HepG2 (cell line): ENCODE measurements around the gene GDF15. TPM values are rescaled to one million over a fixed set of nuclear protein-coding genes. Genes with fewer than 3 reads are reported as not detected.
A peak's percentile ranks its signal among the peaks of the same experiment; 100 is the strongest.

Experiments
- ATAC-seq: fragments of 200-7000 bp; cut with Tn5 transposase; 3 replicates; pipeline ENCODE4 v1.9.1; 2020; ENCODE audit warnings: mild to moderate bottlenecking, moderate library complexity
- BruUV-seq: library from RNA; stranded (reverse); fragments of 400-500 nt; replicated peaks from 2 replicates; lab custom pipeline; 2021; lab: Mats Ljungman, UMichigan
- CTCF ChIA-PET: fragments of 300-600 bp; formaldehyde crosslinking; extraction: SDS; loops from one replicate; lab custom pipeline; 2021; ENCODE audit warnings: low total read pairs, inconsistent platforms, low intra/inter-chr PET ratio; lab: Yijun Ruan, JAX
- POLR2A ChIA-PET: fragments of 350-600 bp; sonication (Branson Sonifier 250); formaldehyde crosslinking; loops from one replicate; lab custom pipeline; 2020; ENCODE audit warnings: antibody characterized with exemption, inconsistent platforms; lab: Yijun Ruan, JAX
- DNase-seq: peaks from one replicate; pipeline ENCODE4 v3.0.0-alpha.2; 2015; ENCODE audit warnings: low spot score
- FAIRE-seq: peaks from 3 replicates; lab custom pipeline; 2011; peaks lifted over from hg19 to GRCh38; lab: Jason Lieb, UNC
- H2AFZ ChIP-seq: one replicate; pipeline ENCODE4 v1.6.1; 2011; ENCODE audit warnings: low read length, inconsistent platforms
- H3K27ac ChIP-seq: fragments of 300-600 bp; 3 replicates; pipeline ENCODE4 v1.8.0; 2011; ENCODE audit warnings: mixed run types, mild to moderate bottlenecking, mixed read lengths, low read length, inconsistent platforms; ENCODE audit not compliant: insufficient read depth; ENCODE audit errors: extremely low read length
- H3K27me3 ChIP-seq, 2 experiments: fragments of 200-600 bp in 1 of 2; 2 replicates in 1 of 2; 3 replicates in 1 of 2; pipeline versions ENCODE4 v1.6.0 to v1.8.0; 2011; ENCODE audit warnings: low read length in 2 of 2, mild to moderate bottlenecking in 2 of 2, moderate library complexity in 2 of 2, inconsistent platforms in 1 of 2; ENCODE audit not compliant: insufficient read depth in 2 of 2, control insufficient read depth in 1 of 2
- H3K36me3 ChIP-seq, 2 experiments: fragments of 200-600 bp in 1 of 2; replicated peaks in 1 of 2; 2 replicates in 1 of 2; 3 replicates in 1 of 2; pipeline versions ENCODE4 v1.5.1 to v1.8.0; 2011; ENCODE audit warnings: low read length in 2 of 2, inconsistent platforms in 1 of 2; ENCODE audit not compliant: insufficient read depth in 2 of 2, control insufficient read depth in 1 of 2
- H3K4me1 ChIP-seq: 2 replicates; pipeline ENCODE4 v1.5.1; 2012; ENCODE audit warnings: low read length, inconsistent platforms; ENCODE audit not compliant: insufficient read depth
- H3K4me2 ChIP-seq: 2 replicates; pipeline ENCODE4 v1.6.0; 2011; ENCODE audit warnings: low read depth, low read length, inconsistent platforms
- H3K4me3 ChIP-seq, 3 experiments: fragments of 200-600 bp in 1 of 3; sonication (generic), shearing (Covaris generic) in 1 of 3; replicated peaks in 1 of 3; 2 replicates each; pipeline ENCODE4 v1.5.1; 2011 to 2016; ENCODE audit warnings: low read length in 3 of 3, inconsistent platforms in 2 of 3, low read depth in 2 of 3, mild to moderate bottlenecking in 2 of 3, control low read depth in 1 of 3, mixed read lengths in 1 of 3; ENCODE audit not compliant: insufficient read depth in 1 of 3
- H3K79me2 ChIP-seq: one replicate; pipeline ENCODE4 v1.6.1; 2011; ENCODE audit warnings: low read length, inconsistent platforms; ENCODE audit not compliant: insufficient read depth
- H3K9ac ChIP-seq: 2 replicates; pipeline ENCODE4 v1.6.0; 2011; ENCODE audit warnings: mild to moderate bottlenecking, low read depth, low read length, inconsistent platforms; ENCODE audit not compliant: insufficient read depth
- H3K9me3 ChIP-seq: 2 replicates; pipeline ENCODE4 v1.5.1; 2012; ENCODE audit warnings: mild to moderate bottlenecking, low read length
- H4K20me1 ChIP-seq: 2 replicates; pipeline ENCODE4 v1.6.0; 2011; ENCODE audit warnings: inconsistent platforms, mild to moderate bottlenecking, low read length, moderate library complexity; ENCODE audit not compliant: insufficient read depth
- CCDC6 ChIP-seq: sonication (generic); formaldehyde crosslinking; IDR thresholded peaks from 2 replicates; pipeline ENCODE4 v1.8.1; 2022; ENCODE audit warnings: mild to moderate bottlenecking, missing genetic modification reagents, moderate library complexity
- CHCHD3 ChIP-seq: sonication (generic); formaldehyde crosslinking; IDR thresholded peaks from 2 replicates; pipeline ENCODE4 v1.8.0; 2022; ENCODE audit warnings: mild to moderate bottlenecking, missing genetic modification reagents, moderate library complexity
- FOXO1 ChIP-seq: sonication (generic); formaldehyde crosslinking; IDR thresholded peaks from 2 replicates; pipeline ENCODE4 v1.4.0; 2020; ENCODE audit warnings: missing genetic modification reagents
- MAFF ChIP-seq: IDR thresholded peaks from 2 replicates; pipeline ENCODE4 v1.6.1; 2011; ENCODE audit warnings: low read depth, low read length, improper control_type of control experiment
- PHF20 ChIP-seq: sonication (generic); formaldehyde crosslinking; IDR thresholded peaks from 2 replicates; pipeline ENCODE4 v1.5.0; 2020; ENCODE audit warnings: mild to moderate bottlenecking, missing genetic modification reagents
- PHF5A ChIP-seq: IDR thresholded peaks from one replicate; pipeline ENCODE4 v1.6.1; 2018; ENCODE audit warnings: low read depth, missing genetic modification reagents; ENCODE audit not compliant: unreplicated experiment
- POLR2A ChIP-seq, 2 experiments: IDR thresholded peaks; 2 replicates each; pipeline ENCODE4 v1.6.1; 2011; ENCODE audit warnings: low read depth in 2 of 2, low read length in 2 of 2, mild to moderate bottlenecking in 1 of 2, moderate library complexity in 1 of 2; ENCODE audit not compliant: insufficient read depth in 1 of 2
- RFXANK ChIP-seq: IDR thresholded peaks from 2 replicates; pipeline ENCODE4 v1.6.1; 2016
- RXRB ChIP-seq: IDR thresholded peaks from 2 replicates; pipeline ENCODE4 v1.6.1; 2016; ENCODE audit warnings: borderline replicate concordance, missing genetic modification reagents, missing compliant biosample characterization
- SMARCE1 ChIP-seq: fragments of 450-650 bp; IDR thresholded peaks from 2 replicates; pipeline ENCODE4 v1.6.1; 2017; ENCODE audit warnings: borderline replicate concordance
- SP1 ChIP-seq, 2 experiments: fragments of 450-650 bp in 1 of 2; sonication (generic) in 1 of 2; formaldehyde crosslinking in 1 of 2; IDR thresholded peaks; 2 replicates each; pipeline versions ENCODE4 v1.4.0 to v1.6.1; 2016 to 2020; ENCODE audit warnings: missing genetic modification reagents in 1 of 2
- SRSF4 ChIP-seq: fragments of 200-400 bp; formaldehyde crosslinking; IDR thresholded peaks from one replicate; pipeline ENCODE4 v1.6.1; 2018; ENCODE audit warnings: mild to moderate bottlenecking, low read depth, low read length, moderate library complexity; ENCODE audit not compliant: poor library complexity, severe bottlenecking
- TBP ChIP-seq: sonication (generic); formaldehyde crosslinking; IDR thresholded peaks from 2 replicates; pipeline ENCODE4 v1.5.0; 2020; ENCODE audit warnings: missing genetic modification reagents
- TEAD3 ChIP-seq: optimal IDR thresholded peaks from 2 replicates; pipeline ENCODE3; 2016; ENCODE audit warnings: borderline replicate concordance
- ZFYVE20 ChIP-seq: sonication (generic); formaldehyde crosslinking; IDR thresholded peaks from 2 replicates; pipeline ENCODE4 v1.8.0; 2023; ENCODE audit warnings: low read depth, mild to moderate bottlenecking, moderate library complexity, missing genetic modification reagents, borderline replicate concordance
- ZGPAT ChIP-seq: IDR thresholded peaks from 2 replicates; pipeline ENCODE4 v1.6.1; 2016; ENCODE audit warnings: mild to moderate bottlenecking
- ZNF230 ChIP-seq: sonication (generic); formaldehyde crosslinking; IDR thresholded peaks from 2 replicates; pipeline ENCODE4 v1.4.0; 2020; ENCODE audit warnings: mild to moderate bottlenecking, missing genetic modification reagents
- ZNF234 ChIP-seq: sonication (generic); formaldehyde crosslinking; conservative IDR thresholded peaks from 2 replicates; pipeline ENCODE4 v1.5.1; 2020; ENCODE audit warnings: mild to moderate bottlenecking, missing genetic modification reagents
- ZNF430 ChIP-seq: sonication (generic); formaldehyde crosslinking; IDR thresholded peaks from 2 replicates; pipeline ENCODE4 v1.9.0; 2021; ENCODE audit warnings: mild to moderate bottlenecking, missing genetic modification reagents
- ZNF607 ChIP-seq: sonication (generic); formaldehyde crosslinking; IDR thresholded peaks from 2 replicates; pipeline ENCODE4 v1.5.1; 2020; ENCODE audit warnings: missing genetic modification reagents, mild to moderate bottlenecking, borderline replicate concordance
- ZNF713 ChIP-seq: sonication (generic); formaldehyde crosslinking; IDR thresholded peaks from 2 replicates; pipeline ENCODE4 v1.4.0; 2020; ENCODE audit warnings: mild to moderate bottlenecking, missing genetic modification reagents
- ZSCAN21 ChIP-seq: sonication (generic); formaldehyde crosslinking; IDR thresholded peaks from 2 replicates; pipeline ENCODE4 v1.8.0; 2022; ENCODE audit warnings: mild to moderate bottlenecking, missing genetic modification reagents, moderate library complexity, borderline replicate concordance
- WGBS: methylation state at CpG from one replicate; pipeline ENCODE4 v1.1.6; 2017; ENCODE audit warnings: low lambda C conversion rate; 5-methylcytosine and 5-hydroxymethylcytosine counted together
- in situ Hi-C: cut with HindIII; loops from 2 replicates; pipeline ENCODE4 v1.10.0; 2017; ENCODE audit warnings: low pct_unique_long_range_greater_than_20kb; ENCODE audit not compliant: extremely low pct_ligation_motif_present
- intact Hi-C: fragments of 100-400 bp; cut with micrococcal nuclease; formaldehyde crosslinking; loops from one replicate; pipeline ENCODE4 v1.10.0; 2022; ENCODE audit not compliant: unreplicated experiment
- polyA plus RNA-seq, 8 experiments: library from polyadenylated mRNA; depleted of rRNA in 3 of 8; stranded (reverse) in 7 of 8; unstranded in 1 of 8; fragments of >200 nt; fragmentation: Illumina TruSeq in 4 of 8; extraction: Trizol in 4 of 8; gene quantifications; 2 replicates each; pipeline versions ENCODE4 v1.2.1 to v1.2.3, GENCODE V29; 2011 to 2016; ENCODE audit warnings: low read depth in 4 of 8, missing spikeins in 1 of 8, mixed read lengths in 1 of 8; ENCODE audit not compliant: insufficient read depth in 1 of 8
- total RNA-seq, 5 experiments: library from RNA; depleted of rRNA; stranded (reverse); fragments of >200 nt; fragmentation: Illumina TruSeq; extraction: Trizol; gene quantifications; 2 replicates each; pipeline ENCODE4 v1.2.3, GENCODE V29; 2016; ENCODE audit warnings: low read depth in 1 of 5
- TF ChIP-seq, protein P1 (sequence below): sonication (generic); formaldehyde crosslinking; IDR thresholded peaks from 2 replicates; pipeline ENCODE4 v1.5.1; 2020; ENCODE audit warnings: missing genetic modification reagents, mild to moderate bottlenecking, borderline replicate concordance

The GDF15 gene
- total and polyA plus RNA-seq, 2 of the 13 experiments (the other 11 are each of a cell fraction or from before 2014, with no cell fraction given), result 146 to 422 TPM

- H3K79me2 ChIP-seq, result peaks cover 20% of the 10 kb centered on the region
- intact Hi-C loops, result no loop called here
- H3K27me3 ChIP-seq, result no peaks in the 10 kb centered on the region
- ChIA-PET CTCF (no interaction called here), POLR2A (interaction anchor here (0.6 to 3.7 kb wide), 10 partner anchors 22 to 140 kb away, joined by 3 to 25 read pairs (median 4); partner anchors contain the start of genes GDF15, JUND, KXD1 and LSM4)
- peak; percentile 63 for DNase-seq
- in situ Hi-C loops, result loop anchor here (10.0 kb wide), 2 partner anchors 143 to 213 kb away; partner anchors contain the start of genes IQCN and RAB3A
- ATAC-seq, result peak; percentile 40
- no peak for FAIRE-seq
- BruUV-seq, result no TSS peak
- no peaks in the 10 kb centered on the region for H3K9me3 ChIP-seq
- H3K36me3 ChIP-seq, result no peaks in the 10 kb centered on the region
- 5% methylated on average over 15 of the region's 53 CpGs for WGBS
- H2AFZ ChIP-seq, result no peak overlapping the region
- H3K9ac ChIP-seq, result peak overlapping the region; percentile 64
- peak overlapping the region; percentile 47 for H3K27ac ChIP-seq
- peaks cover 6% of the 10 kb centered on the region; the same call in 1 of the 2 replicates for H4K20me1 ChIP-seq
- peak overlapping the region; percentile 85 for H3K4me2 ChIP-seq
- H3K4me1 ChIP-seq, result peaks cover 69% of the 10 kb centered on the region
- peak overlapping the region; percentile 42 to 78 (median 54) for H3K4me3 ChIP-seq
- TF ChIP-seq SRSF4 (no peak), RFXANK (CRISPR knock-in tag) (no peak), MAFF (no peak), ZSCAN21 (CRISPR knock-in tag) (0 out of 2 replicates have a peak, but pooled peaks have one; percentile 11), TEAD3 (CRISPR knock-in tag) (no peak), FOXO1 (CRISPR knock-in tag) (peak; percentile 9; the same call in 1 of the 2 replicates), ZFYVE20 (CRISPR knock-in tag) (no peak), SMARCE1 (no peak), ZNF430 (CRISPR knock-in tag) (peak; percentile 80; the same call in 1 of the 2 replicates), ZGPAT (CRISPR knock-in tag) (peak; percentile 76), ZNF230 (CRISPR knock-in tag) (0 out of 2 replicates have a peak, but pooled peaks have one; percentile 40), SP1 (IDR thresholded peaks at IDR 0.05) (no peak), SP1 (CRISPR knock-in tag; IDR thresholded peaks at IDR 0.05) (peak; percentile 52; the same call in 1 of the 2 replicates), ZNF234 (CRISPR knock-in tag) (0 out of 2 replicates have a peak, but pooled peaks have one; percentile 46), CHCHD3 (CRISPR knock-in tag) (peak; percentile 72; the same call in 1 of the 2 replicates), CCDC6 (0 out of 2 replicates have a peak, but pooled peaks have one; percentile 72), ZNF607 (peak; percentile 92; the same call in 1 of the 2 replicates), ZNF713 (CRISPR knock-in tag) (0 out of 2 replicates have a peak, but pooled peaks have one; percentile 57), PHF20 (peak; percentile 67), PHF5A (CRISPR knock-in tag) (peak; percentile 26), POLR2A (IDR thresholded peaks at IDR 0.05; ENCODE audit: insufficient read depth in 1 of 2, low read depth in 2 of 2, low read length in 2 of 2) (0 out of 4 replicates have a peak, but pooled peaks of 1 of the 2 experiments have one; percentile 34), TBP (CRISPR knock-in tag) (no peak), RXRB (CRISPR knock-in tag) (no peak; the same call in 1 of the 2 replicates)
- TF ChIP-seq, protein P1, sequence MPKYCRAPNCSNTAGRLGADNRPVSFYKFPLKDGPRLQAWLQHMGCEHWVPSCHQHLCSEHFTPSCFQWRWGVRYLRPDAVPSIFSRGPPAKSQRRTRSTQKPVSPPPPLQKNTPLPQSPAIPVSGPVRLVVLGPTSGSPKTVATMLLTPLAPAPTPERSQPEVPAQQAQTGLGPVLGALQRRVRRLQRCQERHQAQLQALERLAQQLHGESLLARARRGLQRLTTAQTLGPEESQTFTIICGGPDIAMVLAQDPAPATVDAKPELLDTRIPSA (CRISPR knock-in tag), result 0 out of 2 replicates have a peak, but pooled peaks have one; percentile 69
Observed at GRCh38 chr19:18417250-18418028, 31.5 kb downstream of the GDF15 start.
